A549 (cell line): ENCODE data around the gene ZNF169.
"Not testable (repeated sequence)": the region's sequence is repeated elsewhere in the genome, so short reads cannot be mapped to it uniquely, and the experiment has no call there.

Source experiments
- EP300 ChIP-seq, 2 experiments: fragments of >200 bp; sonication (Bioruptor Twin); formaldehyde crosslinking; IDR thresholded peaks; 2 replicates in 1 of 2; 3 replicates in 1 of 2; pipeline ENCODE4 v1.6.1; 2016 to 2017
- KDM1A ChIP-seq: fragments of 200-600 bp; sonication (generic); IDR thresholded peaks from 2 replicates; pipeline ENCODE4 v1.6.1; 2016; ENCODE audit warnings: low read depth, mild to moderate bottlenecking
- ZNF302 ChIP-seq: fragments of 250-450 bp; sonication (Bioruptor Pico); IDR thresholded peaks from 2 replicates; pipeline ENCODE4 v1.9.0; 2021; ENCODE audit warnings: inconsistent platforms, mild to moderate bottlenecking, moderate library complexity
- TF ChIP-seq, protein P1 (sequence below): fragments of >200 bp; sonication (Bioruptor Twin); formaldehyde crosslinking; IDR thresholded peaks from 3 replicates; pipeline ENCODE4 v1.5.1; 2016
- TF ChIP-seq, protein P2 (sequence below): IDR thresholded peaks from 2 replicates; pipeline ENCODE4 v1.6.1; 2012

DNA sequence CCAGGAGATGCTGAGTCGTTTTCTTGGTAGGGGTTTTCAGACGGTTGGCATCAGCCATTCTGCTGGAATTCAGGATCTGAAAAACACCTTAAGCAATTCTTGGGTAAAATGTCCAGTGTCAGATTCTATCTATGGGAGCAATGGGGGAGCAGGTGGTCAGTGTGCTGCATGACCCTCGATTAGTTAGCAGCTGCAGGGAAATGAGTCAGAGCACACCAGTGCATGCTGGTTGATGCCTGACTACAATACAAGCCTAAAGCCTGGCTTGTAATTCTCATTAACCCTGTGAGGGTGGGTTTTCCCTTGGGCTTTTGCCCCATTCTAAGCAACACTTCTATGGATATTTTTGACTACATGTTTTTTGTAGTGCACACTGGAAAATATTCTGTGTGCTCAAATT is 89.7 kb downstream of the ZNF169 start:
- not testable (repeated sequence) for TF ChIP-seq ZNF302; EP300 (IDR thresholded peaks at IDR 0.05); KDM1A
- TF ChIP-seq, protein P1, sequence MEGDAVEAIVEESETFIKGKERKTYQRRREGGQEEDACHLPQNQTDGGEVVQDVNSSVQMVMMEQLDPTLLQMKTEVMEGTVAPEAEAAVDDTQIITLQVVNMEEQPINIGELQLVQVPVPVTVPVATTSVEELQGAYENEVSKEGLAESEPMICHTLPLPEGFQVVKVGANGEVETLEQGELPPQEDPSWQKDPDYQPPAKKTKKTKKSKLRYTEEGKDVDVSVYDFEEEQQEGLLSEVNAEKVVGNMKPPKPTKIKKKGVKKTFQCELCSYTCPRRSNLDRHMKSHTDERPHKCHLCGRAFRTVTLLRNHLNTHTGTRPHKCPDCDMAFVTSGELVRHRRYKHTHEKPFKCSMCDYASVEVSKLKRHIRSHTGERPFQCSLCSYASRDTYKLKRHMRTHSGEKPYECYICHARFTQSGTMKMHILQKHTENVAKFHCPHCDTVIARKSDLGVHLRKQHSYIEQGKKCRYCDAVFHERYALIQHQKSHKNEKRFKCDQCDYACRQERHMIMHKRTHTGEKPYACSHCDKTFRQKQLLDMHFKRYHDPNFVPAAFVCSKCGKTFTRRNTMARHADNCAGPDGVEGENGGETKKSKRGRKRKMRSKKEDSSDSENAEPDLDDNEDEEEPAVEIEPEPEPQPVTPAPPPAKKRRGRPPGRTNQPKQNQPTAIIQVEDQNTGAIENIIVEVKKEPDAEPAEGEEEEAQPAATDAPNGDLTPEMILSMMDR = not testable (repeated sequence)
- TF ChIP-seq, protein P2, sequence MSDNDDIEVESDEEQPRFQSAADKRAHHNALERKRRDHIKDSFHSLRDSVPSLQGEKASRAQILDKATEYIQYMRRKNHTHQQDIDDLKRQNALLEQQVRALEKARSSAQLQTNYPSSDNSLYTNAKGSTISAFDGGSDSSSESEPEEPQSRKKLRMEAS = not testable (repeated sequence)
